Peyer's patch (tissue), 4 donors: ENCODE results near the gene AMN1.

ENCODE experiments used
- POLR2A ChIP-seq, 2 donors: fragments of 450-650 bp; IDR thresholded peaks; one replicate each; pipeline ENCODE4 v1.5.1; 2017; ENCODE audit warnings: antibody characterized with exemption in 2 of 2, mild to moderate bottlenecking in 2 of 2, moderate library complexity in 2 of 2
- TF ChIP-seq, protein P1 (sequence below), 6 experiments: fragments of 450-650 bp in 4 of 6; fragments of 200-600 bp in 2 of 6; sonication (generic) in 1 of 6; IDR thresholded peaks; one replicate each; pipeline ENCODE4 v1.5.1; 2017 to 2019; ENCODE audit warnings: antibody characterized with exemption in 6 of 6, mild to moderate bottlenecking in 3 of 6, moderate library complexity in 1 of 6

DNA sequence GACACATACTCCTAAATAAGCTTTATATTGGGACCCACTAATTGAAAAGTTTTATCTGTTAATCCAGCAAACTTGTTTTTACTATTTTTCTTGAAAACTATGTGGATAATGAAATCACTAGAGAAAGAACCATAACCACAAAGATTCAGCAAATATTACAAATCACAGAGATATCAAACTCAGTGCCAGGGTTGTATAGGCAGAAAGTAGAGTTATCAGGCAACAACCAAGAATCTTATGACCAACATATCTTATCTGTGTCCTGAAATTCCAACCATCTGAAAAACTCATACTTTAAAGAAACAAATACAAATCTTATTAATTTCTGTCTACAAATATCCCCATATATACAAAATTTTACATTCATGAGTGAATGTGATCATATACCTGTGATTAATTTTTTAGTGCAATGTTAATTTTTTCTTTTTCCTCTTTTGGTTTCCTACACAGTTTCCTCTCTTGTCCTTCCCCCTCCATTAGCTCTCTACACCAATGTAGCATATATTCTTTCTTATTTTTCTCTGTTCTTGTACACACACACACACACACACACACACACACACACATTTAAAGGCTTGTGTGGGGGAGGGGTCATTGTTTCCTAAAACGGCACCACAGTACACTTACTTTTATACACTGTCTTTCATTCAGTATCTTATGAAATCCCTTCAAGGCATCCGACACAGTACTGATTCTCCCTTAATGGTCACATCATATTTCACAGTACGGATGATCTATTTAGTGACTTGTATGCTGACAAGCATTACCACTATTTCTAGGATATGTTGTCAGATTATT is 18.6 kb downstream of the AMN1 start:
- no peak for TF ChIP-seq POLR2A (IDR thresholded peaks at IDR 0.05)
- TF ChIP-seq, protein P1, sequence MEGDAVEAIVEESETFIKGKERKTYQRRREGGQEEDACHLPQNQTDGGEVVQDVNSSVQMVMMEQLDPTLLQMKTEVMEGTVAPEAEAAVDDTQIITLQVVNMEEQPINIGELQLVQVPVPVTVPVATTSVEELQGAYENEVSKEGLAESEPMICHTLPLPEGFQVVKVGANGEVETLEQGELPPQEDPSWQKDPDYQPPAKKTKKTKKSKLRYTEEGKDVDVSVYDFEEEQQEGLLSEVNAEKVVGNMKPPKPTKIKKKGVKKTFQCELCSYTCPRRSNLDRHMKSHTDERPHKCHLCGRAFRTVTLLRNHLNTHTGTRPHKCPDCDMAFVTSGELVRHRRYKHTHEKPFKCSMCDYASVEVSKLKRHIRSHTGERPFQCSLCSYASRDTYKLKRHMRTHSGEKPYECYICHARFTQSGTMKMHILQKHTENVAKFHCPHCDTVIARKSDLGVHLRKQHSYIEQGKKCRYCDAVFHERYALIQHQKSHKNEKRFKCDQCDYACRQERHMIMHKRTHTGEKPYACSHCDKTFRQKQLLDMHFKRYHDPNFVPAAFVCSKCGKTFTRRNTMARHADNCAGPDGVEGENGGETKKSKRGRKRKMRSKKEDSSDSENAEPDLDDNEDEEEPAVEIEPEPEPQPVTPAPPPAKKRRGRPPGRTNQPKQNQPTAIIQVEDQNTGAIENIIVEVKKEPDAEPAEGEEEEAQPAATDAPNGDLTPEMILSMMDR (IDR thresholded peaks at IDR 0.05): no peak
